ENCODE results near the gene OXTR.

OXTR gene

DNA sequence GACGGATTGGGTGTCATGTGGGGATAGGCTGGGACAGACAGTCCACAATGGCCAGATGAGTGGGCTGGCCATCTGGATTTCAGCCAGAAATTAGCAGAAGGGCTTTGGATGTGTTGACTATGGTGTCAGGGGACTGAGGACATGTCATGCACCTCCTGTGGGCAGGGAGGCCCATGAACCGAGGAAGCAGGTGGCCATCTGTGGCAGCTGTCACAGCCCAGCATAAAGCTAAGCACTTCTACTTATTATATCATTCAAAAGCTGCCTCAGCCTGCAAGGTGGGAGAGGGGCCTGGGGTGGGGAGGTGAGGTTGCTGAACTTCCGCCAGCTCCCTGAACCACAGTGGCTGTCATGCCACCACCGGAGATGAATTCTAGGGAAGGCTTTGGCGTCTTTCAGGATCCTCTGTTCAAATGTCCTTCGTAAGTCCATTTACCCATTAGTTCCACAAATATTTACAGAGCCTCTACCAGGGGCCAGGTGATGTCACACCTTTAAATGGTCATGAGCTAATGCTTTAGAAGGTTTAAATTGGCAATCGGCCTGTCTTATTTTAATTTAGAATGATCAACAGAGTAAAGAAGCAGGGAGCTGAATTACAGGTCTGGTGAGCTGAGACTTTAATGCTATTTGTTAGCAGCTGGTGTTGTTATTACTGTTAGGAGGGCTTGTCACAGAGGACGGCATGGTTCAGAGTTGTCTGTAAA, 59.5 kb downstream of the OXTR start:
- DNase-seq = no peak

- DNase-seq = no peak
These were observed 60.1 kb downstream of the OXTR start for GRCh38 chr3:8709287-8709686.

DNA sequence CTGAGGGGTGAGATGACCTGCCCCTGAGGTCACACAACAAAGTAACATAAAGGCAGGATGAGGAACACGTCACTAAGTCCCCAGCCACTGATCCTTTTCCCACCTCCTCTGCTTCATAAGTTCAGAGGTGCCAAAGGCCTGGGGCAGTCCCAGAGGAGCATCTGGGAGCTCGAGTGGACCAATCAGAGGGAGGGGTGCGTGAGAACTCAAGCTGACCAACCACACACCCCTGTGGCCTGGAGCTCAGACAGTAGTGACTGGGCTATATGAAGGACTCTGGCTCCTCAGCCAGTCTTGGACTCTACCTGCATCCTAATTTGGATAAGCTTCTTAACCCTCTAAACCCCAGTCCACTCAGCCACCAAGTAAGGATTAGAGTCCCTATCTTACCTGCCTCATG, 63.8 kb downstream of the OXTR start:
- no peak for DNase-seq

- no peak for DNase-seq
These were observed 66.9 kb downstream of the OXTR start for GRCh38 chr3:8702560-8702959.
